HG03060 (cell line): ENCODE data around the gene ASIC3.
"Not testable (repeated sequence)": the region's sequence is repeated elsewhere in the genome, so short reads cannot be mapped to it uniquely, and the experiment has no call there.

Source experiments
- ATAC-seq: cut with Tn5 transposase; IDR thresholded peaks from one replicate; pipeline ENCODE4 v1.9.1; 2021; ENCODE audit warnings: low read depth, moderate number of reproducible peaks; ENCODE audit not compliant: unreplicated experiment

Gene ASIC3

DNA sequence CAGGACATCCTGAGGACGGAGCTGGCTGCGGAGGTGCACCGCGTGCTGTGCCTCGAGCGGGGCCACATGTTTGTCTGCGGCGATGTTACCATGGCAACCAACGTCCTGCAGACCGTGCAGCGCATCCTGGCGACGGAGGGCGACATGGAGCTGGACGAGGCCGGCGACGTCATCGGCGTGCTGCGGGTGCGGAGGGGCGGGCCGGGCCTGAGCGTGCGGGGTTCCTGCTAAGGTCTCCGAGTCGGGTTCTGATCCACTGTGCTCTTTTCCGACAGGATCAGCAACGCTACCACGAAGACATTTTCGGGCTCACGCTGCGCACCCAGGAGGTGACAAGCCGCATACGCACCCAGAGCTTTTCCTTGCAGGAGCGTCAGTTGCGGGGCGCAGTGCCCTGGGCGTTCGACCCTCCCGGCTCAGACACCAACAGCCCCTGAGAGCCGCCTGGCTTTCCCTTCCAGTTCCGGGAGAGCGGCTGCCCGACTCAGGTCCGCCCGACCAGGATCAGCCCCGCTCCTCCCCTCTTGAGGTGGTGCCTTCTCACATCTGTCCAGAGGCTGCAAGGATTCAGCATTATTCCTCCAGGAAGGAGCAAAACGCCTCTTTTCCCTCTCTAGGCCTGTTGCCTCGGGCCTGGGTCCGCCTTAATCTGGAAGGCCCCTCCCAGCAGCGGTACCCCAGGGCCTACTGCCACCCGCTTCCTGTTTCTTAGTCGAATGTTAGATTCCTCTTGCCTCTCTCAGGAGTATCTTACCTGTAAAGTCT is 34.4 kb upstream of the ASIC3 start:
- no peak for ATAC-seq

DNA sequence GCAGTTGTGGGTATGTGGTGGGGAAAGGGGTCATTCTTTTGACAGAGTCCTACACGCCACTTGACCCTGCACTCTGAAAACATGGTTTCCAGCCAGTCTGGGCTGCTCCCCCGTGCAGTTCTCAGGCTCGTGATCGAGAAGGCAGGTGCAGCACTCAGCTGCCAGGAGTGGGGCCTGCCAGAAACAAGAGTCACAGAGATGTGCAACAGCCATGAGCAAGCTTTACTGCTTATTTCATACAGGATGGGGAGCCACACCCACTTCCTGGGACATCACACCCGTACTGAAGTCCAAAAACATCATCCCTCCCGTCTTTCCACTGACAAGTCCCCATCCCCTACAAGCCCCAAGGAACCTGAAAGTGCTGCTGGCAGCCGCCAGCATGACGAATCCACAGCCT is 33.4 kb upstream of the ASIC3 start:
- no peak for ATAC-seq

DNA sequence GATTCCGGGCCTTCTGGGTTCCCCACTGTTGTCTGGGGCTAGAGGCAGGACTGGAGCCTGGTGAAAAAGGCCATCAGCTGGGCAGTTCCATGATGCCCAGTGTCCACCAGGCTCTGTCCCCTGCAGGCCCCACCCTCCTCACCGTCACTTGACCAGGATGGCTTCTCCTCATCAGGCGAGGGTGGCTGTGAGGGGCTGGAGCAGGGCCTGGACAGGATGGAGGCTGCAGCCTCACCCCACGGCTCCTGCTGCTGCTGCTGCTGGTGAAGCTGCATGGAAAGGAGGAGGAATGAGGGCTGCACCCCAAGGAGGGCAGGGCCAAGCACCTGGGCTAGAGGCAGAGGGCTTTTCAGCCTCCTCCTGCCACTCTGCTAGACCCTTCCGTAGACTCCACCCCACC is 32.4 kb upstream of the ASIC3 start:
- no peak for ATAC-seq

DNA sequence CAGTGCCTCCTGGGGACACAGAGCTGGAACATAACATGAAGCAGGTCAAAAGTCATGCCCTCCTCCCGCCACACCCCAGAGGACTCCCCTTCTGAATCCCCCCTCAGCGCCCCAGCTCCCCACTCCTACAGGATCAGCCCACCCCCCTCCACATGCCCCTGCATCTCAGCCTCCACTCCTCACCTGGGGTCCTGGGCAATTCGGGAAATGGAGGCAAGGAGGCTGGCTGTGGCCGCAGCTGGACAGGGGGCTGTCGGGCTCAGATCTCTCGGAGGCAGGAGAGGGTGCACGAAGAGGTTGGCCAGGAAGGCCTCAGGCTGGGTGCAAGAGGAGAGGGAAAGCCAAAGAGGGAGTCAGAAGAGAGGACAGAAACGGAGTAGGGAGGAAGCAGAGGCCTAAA is 31.8 kb upstream of the ASIC3 start:
- no peak for ATAC-seq

DNA sequence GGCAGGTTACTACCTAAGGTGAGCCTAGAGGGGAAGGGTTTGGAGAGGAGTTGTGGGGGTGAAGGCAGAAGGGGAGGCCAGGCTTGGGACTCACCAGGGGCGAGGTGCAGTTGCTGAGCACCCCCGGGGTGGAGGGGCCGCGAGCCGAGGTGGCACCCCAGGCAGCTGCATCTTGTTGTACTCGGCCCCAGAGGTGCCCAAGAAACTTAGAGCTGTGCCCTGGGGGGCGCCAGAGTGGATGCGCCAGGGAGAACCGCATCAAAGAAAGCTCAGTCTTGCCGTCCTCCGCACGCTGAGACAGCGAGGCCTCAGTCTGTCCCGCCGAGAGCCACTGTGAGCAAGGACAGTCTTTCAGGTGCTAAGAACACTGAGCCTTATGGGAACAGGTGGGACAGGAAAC is 31.4 kb upstream of the ASIC3 start:
- ATAC-seq: no peak

DNA sequence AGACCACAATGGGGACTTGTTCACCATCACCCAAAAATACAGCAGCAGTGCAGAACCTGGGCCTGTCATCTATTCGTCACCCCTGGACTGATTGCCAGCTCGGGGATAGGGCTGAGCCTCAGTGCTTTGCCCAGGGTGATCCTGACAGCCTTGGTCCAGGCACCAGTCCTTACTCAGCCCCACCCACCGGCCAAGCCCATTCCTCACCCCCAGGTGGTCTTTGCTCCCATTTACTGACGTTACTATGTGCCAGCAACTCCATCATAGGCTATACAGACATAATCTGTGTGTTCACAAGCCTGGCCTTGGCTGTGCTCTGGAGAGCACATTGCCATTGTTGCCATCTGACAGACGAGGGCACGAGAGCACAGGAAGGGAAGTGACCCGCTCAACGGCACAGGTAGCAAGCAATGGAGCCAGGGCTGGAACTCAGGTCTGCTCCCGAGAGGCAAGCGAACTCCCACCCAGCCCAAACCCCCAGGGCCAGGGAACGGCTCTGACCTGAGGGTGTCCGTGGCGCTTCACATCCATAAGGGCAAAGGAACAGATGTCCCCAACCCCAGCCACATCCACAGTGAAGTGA is 30.9 kb upstream of the ASIC3 start:
- no peak for ATAC-seq

DNA sequence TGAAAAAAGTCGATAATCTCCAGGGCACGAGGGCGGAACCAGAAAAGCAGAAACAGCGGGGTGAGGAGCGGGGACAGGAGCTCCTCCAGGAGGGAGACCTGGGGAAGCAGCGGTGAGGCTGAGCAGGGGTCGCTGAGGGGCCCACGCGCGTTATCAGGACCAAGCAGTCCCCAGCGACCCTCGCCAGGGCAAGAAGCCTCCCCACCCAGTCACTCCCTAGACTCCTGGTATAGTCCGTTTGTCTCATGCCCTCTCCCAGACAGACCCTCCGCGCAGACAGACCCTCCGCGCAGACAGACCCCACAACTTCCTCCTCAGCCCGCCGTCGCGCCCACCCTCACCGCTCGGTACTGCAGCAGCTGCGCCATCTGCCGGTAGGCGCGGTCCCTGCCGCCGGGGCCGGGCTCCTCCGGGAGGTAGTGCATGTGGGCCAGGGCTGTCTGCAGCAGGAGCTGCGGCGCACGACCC is 30.3 kb upstream of the ASIC3 start:
- ATAC-seq: no peak

DNA sequence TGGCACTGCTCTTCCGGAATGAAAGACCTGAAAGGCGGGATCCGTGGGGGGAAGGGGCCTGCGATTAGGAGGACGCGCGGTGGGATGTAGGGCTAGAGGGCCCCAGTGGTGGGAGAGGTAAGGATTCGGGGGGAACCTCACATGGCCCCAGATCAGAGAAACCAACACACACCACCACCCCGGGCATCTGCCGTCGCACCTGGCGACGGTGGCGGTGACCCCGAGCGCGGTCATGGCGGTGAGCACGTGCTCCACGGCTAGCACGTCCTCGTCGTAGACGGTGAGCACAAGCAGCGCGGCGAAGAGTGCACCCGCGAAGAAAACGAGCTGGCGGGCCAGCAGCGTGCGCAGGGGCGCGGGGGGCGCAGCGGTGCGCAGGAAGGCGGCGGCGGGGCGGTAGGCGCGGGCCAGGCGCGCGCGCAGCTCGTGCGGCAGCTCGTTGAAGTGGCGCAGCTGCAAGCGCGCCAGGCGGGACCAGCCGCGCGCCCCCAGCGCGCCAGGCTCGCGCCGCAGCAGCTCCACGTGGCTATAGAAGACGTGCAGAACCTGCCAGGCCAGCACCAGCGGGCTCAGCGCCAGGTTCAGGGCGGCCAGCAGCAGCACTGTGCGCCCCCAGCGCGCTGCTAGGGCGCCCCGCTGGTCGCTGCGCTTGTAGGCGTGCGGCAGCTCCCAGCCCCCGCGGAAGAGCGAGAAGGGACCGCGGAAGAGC is 29.8 kb upstream of the ASIC3 start:
- no peak for ATAC-seq

DNA sequence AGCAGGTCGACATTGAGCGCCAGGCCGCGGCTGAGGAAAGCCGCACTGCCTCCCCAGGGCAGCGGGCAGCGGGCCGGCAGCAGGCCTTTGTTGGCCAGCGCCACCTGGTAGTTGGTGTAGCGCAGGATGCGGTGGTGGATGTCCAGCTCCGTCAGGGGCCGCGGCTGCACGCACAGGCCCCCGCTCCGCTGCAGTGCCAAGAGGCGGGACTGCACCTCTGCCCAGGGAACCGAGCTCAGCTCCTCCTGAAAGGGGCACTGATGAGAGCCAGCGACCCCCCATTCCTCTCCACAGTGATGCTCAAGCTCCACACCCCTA is 29.2 kb upstream of the ASIC3 start:
- no peak for ATAC-seq

DNA sequence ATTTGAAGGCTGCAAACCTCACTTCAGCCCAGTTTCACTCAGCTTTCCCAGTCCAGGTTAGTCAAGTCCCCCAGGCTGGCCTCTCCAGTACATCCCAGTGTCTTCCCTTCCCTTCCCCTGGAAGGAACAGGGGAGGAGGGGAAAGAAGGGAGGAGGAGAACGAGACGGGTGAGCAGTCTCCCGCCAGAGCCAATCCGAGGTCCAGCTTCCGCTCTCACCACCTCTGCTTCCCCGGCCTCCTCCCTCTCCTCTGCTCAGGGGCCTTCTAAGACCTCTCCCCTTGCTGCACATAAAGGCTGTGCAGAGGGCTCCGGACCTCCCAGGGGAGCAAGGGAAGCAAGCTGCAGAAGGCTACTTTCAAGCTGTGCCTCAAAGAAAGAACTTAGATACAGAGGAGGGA is 28.1 kb upstream of the ASIC3 start:
- ATAC-seq: no peak

DNA sequence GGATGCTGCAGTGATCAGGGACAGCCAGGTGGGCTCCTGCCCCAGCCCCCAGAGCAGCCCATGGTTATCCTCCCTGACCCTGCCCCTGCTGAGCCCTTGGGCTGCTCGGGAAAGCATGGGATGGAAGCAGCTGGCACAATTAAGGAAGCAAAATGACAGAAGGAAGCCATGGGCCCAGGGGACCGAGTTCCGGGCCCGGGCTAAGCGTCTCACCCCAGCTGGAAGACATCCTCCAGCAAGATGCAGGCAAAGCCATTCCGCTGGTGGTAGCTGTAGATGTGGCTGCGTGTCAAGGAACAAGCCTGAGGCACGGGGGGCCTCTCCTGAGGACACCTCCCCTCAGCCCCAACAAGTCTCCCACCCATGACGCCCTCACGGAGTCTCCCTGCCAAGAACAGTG is 25.1 kb upstream of the ASIC3 start:
- no peak for ATAC-seq

DNA sequence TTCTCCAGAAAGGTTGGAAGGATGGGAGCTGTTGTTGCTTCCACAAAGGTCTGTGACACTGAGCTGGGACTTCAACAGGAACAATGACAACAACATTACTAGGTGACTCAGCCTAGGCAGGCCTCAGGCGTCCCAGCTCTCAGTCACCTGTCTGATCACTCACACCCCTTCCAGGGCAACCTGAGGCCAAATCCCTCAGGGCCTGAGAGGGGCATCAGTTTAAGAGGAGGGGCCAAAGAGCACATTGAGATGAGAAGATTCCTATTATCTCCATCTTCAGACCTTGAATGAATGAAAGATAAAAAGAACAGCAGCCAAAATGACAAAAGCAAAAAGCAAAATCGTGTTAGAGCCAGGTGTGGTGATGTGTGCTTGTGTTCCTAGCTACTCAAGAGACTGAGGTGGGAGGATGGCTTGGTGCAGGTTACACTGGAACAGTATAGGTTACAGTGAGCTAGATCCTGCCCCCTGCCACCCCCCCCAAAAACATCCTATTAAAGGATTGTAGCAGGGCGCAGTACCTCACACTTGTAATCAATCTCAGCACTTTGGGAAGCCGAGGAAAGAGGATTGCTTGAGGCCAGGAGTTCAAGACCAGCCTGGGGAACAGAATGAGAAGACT is 23.8 kb upstream of the ASIC3 start, which contains the start of gene ATG9B:
Gene ATG9B, minus strand, starts transcription at position 60 of the 622 bp plus-strand sequence. CDS start 71 bp downstream, outside the sequence.
- no peak for ATAC-seq

DNA sequence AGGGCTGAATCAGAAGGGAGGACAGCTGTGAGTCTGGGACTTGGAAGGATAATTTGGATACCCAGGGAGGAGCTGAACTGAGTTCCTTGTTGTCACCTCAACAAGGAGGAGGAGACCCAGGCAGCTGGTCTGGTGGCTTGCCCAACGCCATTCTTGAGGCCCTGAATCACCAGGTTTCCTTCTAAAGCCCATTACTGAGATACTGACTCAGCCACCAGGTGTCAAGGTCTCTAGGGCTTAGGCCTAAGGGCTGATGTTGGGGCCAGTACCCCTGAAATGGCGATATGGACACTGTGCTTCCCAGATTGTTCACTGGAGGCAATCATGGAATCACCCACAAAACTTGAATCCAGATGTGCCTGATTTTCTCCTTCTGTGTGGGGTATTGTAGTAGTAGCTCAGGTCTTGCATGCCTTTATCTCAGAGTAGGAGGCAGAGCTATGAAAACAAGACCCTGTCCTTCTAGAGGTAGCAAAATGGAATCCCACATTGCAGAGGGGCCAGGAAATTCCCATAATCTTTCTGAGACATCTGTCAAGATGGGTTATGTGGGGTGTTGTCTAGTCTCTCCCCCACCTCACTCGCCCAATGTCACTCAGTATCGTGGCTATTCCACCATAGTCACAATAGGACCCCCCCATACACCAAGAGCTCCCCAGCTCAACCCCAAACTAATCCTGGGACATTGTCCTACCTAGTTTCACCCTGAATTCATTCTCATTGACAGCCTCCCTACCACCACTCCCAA is 22.2 kb upstream of the ASIC3 start:
- no peak for ATAC-seq

DNA sequence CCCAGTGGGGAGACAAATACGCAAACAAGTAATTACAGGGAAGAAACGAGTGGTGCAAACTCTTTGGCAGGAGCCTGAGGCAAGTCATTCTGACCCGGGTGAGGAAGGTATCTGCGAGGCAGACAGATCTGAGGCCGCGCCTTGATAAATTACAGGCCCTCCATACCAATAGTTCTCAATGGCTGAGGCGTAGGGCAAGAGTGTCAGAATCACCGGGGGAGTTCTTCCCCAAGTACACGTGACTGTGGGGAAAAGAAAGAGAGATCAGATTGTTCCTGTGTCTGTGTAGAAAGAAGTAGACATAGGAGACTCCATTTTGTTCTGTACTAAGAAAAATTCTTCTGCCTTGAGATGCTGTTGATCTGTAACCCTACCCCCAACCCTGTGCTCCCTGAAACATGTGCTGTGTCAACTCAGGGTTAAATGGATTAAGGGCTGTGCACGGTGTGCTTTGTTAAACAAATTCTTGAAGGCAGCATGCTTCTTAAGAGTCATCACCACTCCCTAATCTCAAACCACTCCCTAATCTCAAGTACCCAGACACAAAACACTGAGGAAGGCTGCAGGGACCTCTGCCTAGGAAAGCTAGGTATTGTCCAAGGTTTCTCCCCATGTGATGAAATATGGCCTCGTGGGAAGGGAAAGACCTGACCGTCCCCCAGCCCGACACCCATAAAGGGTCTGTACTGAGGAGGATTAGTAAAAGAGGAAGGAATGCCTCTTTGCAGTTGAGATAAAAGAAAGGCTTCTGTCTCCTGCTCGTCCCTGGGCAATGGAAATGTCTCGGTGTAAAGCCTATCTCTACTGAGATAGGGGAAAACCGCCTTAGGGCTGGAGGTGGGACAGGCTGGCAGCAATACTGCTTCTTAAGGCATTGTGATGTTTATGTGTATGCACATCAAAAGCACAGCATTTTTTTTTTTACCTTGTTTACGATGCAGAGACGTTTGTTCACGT is 21.3 kb upstream of the ASIC3 start:
- ATAC-seq: not testable (repeated sequence)

DNA sequence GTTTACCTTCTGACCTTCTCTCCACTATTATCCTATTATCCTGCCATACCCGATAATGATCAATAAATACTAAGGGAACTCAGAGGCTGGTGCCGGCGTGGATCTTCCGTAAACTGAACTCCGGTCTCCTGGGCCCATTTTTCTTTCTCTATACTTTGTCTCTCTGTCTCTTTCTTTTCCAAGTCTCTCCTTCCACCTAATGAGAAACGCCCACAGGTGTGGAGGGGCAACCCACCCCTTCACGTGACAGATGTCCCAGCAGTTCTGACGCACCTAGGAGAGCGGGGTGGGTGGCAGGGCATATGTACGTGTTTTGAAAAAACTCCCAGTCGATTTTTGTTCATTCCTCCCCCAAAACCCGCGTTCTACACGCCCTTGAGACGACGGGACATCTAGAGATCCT is 20.6 kb upstream of the ASIC3 start:
- ATAC-seq: not testable (repeated sequence)

DNA sequence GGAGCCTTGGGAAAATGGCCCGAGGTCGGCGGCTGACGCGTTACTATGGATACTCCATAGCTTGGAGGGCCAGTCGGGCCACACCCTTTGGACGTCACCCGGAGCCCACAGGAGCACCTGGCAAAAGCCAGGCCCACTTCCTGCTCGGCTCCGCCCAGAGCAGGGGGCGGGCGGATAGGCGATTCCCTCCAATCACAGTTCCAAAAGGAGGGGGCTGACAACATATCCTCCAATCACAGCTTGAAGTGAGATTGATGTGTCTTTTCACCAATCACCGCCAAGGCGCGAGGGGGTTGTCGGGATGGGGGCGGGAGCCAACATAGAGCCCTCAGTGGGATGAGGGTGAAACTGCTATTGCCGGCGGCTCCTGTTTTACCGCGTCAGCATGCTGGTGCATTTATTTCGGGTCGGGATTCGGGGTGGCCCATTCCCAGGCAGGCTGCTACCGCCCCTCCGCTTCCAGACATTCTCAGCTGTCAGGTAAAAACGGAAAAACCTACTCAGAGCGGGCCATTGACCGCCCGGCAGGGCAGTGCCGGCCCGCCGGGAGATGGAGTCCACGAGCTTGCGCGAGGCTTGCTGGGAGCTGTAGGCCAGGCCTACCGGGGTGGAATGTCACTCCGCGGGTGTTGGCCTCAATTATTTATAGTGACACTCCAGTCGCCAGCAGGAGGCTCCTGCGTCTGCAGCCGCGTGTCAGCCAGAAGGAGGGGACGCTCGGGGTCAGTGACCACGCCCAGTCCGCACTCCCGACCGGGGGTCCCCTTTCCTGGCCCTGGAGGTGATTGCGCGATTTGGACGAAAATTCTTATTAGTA is 20.0 kb upstream of the ASIC3 start, which contains the start of gene ABCB8:
Gene ABCB8, plus strand, starts transcription at position 320 of the 817 bp plus-strand sequence. Its CDS starts 66 bp downstream, at position 386.
- ATAC-seq: peak; percentile 95

DNA sequence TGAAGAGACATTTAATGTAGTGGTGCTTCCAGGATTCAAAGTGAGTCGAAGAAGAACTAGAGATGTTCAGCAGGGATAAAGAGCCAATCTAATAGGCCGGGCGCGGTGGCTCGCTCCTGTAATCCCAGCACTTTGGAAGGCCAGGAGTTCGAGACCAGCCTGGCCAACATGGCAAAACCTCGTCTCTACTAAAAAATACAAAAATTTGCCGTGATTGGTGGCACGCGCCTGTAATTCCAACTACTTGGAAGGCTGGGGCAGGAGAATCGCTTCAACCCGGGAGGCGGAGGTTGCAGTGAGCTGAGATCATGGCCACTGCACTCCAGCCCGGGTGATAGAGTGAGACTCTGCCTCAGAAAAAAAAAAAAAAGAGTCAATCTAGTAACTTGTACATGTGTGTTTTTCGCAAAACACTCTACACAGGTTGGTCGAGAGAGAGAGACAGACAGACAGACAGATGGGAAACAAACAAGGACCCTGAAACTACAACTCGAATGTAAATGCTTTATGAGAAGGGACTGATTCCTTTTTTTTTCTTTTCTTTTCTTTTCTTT is 19.3 kb upstream of the ASIC3 start:
- ATAC-seq: no peak

DNA sequence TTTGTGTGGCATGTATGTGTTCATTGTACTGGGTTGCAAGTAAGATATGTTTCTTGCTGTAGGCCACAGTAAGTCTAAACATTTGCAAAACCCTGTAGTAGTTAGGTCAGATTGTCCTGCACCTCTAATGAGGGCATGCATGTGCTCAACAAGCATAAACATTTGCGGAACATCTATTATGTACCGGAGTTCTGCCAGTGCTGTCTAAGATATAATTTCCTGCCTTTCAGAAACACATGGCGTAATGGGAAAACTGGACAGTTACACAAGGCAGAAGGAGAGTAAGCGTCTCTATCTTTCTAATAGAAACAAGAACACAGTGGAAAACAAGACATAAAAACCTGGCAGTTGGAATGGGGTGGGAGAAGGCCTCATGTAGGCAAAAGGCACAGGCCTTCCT is 17.3 kb upstream of the ASIC3 start:
- no peak for ATAC-seq
